ENCODE measurements around the gene TEX13C. TPM values are rescaled to one million over a fixed set of nuclear protein-coding genes. Genes with fewer than 3 reads are reported as not detected.

TEX13C gene
- total RNA-seq, result not detected

DNA sequence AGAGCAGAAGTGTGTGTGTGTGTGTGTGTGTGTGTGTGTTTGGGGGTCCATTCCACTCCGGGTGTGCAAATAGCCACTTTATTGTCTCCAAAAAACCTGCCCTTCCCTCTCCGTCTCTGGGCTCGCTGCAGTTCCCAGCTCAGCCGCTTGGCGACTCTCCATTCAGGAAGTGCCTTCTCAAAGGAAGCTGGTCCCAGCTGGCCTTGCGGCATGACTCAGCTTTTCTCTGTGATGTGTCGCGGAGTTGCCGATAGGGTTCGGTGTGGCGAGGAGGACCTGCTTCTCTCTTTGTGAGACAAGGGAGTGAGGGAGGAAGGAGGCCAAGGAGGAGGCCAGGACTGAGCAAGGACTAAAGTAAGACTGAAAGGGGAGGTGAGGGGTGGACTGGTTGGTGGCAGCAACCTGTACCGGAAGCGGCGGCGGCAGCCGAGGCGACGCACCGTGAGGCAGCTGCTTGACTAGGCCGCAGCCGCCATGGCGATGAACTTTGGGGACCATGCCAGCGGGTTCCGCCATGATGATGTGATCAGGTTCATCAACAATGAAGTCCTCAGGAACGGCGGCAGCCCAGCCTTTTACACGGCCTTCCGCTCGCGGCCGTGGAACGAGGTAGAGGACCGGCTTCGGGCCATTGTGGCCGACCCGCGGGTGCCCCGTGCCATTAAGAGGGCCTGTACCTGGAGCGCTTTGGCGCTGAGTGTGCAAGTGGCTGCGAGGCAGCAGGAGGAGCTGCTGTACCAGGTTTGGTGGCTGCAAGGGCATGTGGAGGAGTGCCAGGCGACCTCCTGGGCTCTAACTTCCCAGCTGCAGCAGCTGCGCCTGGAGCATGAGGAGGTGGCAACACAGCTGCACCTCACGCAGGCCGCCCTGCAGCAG lies at the start of gene TEX13C:
TSS of gene TEX13C (plus strand) at position 226 of the 876 bp plus-strand sequence. CDS start at position 475, 249 bp downstream.
- no peaks in the 10 kb centered on the region for H3K9me3 ChIP-seq
- no peaks in the 10 kb centered on the region for H3K36me3 ChIP-seq
- no peaks in the 10 kb centered on the region for H3K4me1 ChIP-seq (ENCODE audit: control insufficient read depth in 1 of 2, low read depth in 2 of 2)
- no peak for ATAC-seq (ENCODE audit: insufficient number of reproducible peaks, low FRiP score, low read depth)
- H3K27me3 ChIP-seq (replicated peaks; ENCODE audit: insufficient read depth), result no peaks in the 10 kb centered on the region
- no peak for DNase-seq (ENCODE audit: low spot score)
- no peak within 1 kb of the TSS for H3K4me3 ChIP-seq
- TF ChIP-seq CTCF (IDR thresholded peaks at IDR 0.05), result no peak
- no peak within 1 kb of the TSS for H3K27ac ChIP-seq

GRCh38 chrX:125287282-125287681 lies 32.4 kb upstream of the TEX13C start:
- Histone ChIP-seq H3K36me3 (no peaks in the 10 kb centered on the region), H3K4me3 (no peak overlapping the region), H3K27me3 (replicated peaks; ENCODE audit: insufficient read depth) (no peaks in the 10 kb centered on the region), H3K9me3 (no peaks in the 10 kb centered on the region), H3K27ac (no peak overlapping the region), H3K4me1 (ENCODE audit: control insufficient read depth in 1 of 2, low read depth in 2 of 2) (no peaks in the 10 kb centered on the region)
- DNase-seq (ENCODE audit: low spot score) (no peak), ATAC-seq (ENCODE audit: insufficient number of reproducible peaks, low FRiP score, low read depth) (no peak)
- no peak for TF ChIP-seq CTCF (IDR thresholded peaks at IDR 0.05)

DNA sequence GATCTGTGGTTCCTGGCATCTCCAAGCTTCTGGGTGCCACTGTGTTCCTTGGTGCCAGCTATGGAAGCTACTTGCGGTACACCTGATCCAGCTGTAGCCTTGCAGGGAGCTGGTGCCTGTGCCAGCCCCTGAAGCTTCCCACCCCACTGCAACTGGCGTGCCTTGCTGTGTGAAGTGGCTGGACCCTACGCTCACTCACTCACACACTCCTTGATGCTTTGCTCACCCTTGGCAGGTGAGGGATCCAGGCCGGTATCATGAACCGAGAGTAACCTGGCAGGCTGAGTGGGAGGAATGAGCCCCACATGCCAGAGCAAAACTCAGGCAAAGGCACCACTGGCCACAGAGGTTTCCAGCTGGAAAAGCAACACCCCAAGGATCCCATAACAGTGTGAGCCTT lies 31.3 kb upstream of the TEX13C start:
- DNase-seq (ENCODE audit: low spot score), result no peak

GRCh38 chrX:125289209-125289608 lies 30.5 kb upstream of the TEX13C start:
- Histone ChIP-seq H3K9me3 (no peaks in the 10 kb centered on the region), H3K4me3 (no peak overlapping the region), H3K36me3 (no peaks in the 10 kb centered on the region), H3K4me1 (ENCODE audit: control insufficient read depth in 1 of 2, low read depth in 2 of 2) (no peaks in the 10 kb centered on the region), H3K27me3 (replicated peaks; ENCODE audit: insufficient read depth) (no peaks in the 10 kb centered on the region), H3K27ac (no peak overlapping the region)
- no peak for DNase-seq (ENCODE audit: low spot score)
- no peak for TF ChIP-seq CTCF (IDR thresholded peaks at IDR 0.05)
- no peak for ATAC-seq (ENCODE audit: insufficient number of reproducible peaks, low FRiP score, low read depth)

More for the DNA sequence above, 31.3 kb upstream of the TEX13C start:
- H3K27ac ChIP-seq, result no peak overlapping the region
- no peaks in the 10 kb centered on the region for H3K4me1 ChIP-seq (ENCODE audit: control insufficient read depth in 1 of 2, low read depth in 2 of 2)
- no peaks in the 10 kb centered on the region for H3K27me3 ChIP-seq (replicated peaks; ENCODE audit: insufficient read depth)
- no peak overlapping the region for H3K4me3 ChIP-seq
- no peak for ATAC-seq (ENCODE audit: insufficient number of reproducible peaks, low FRiP score, low read depth)
- no peaks in the 10 kb centered on the region for H3K9me3 ChIP-seq
- TF ChIP-seq CTCF (IDR thresholded peaks at IDR 0.05), result no peak
- no peaks in the 10 kb centered on the region for H3K36me3 ChIP-seq

GRCh38 chrX:125289920-125290319 lies 29.8 kb upstream of the TEX13C start:
- Histone ChIP-seq H3K27me3 (replicated peaks; ENCODE audit: insufficient read depth) (no peaks in the 10 kb centered on the region), H3K36me3 (no peaks in the 10 kb centered on the region), H3K4me1 (ENCODE audit: control insufficient read depth in 1 of 2, low read depth in 2 of 2) (no peaks in the 10 kb centered on the region), H3K27ac (no peak overlapping the region), H3K4me3 (no peak overlapping the region), H3K9me3 (no peaks in the 10 kb centered on the region)
- DNase-seq (ENCODE audit: low spot score) (no peak), ATAC-seq (ENCODE audit: insufficient number of reproducible peaks, low FRiP score, low read depth) (no peak)
- no peak for TF ChIP-seq CTCF (IDR thresholded peaks at IDR 0.05)

All from thoracic aorta (tissue), 2 donors.